GM23338 (cell line): Measurements from ENCODE around the gene CCDC196. TPM values are rescaled to one million over a fixed set of nuclear protein-coding genes. Genes with fewer than 3 reads are reported as not detected.

Experiments
- ATAC-seq: fragments of 200-7000 bp; cut with Tn5 transposase; 3 replicates; pipeline ENCODE4 v1.9.1; 2020
- DNase-seq: peaks from one replicate; pipeline ENCODE4 v3.0.0-alpha.2; 2015; ENCODE audit warnings: low spot score
- H2AFZ ChIP-seq: fragments of 200-600 bp; sonication (generic); 2 replicates; pipeline ENCODE4 v1.8.0; 2016; ENCODE audit warnings: antibody characterized with exemption, mild to moderate bottlenecking, moderate library complexity
- H3F3A ChIP-seq: fragments of 200-600 bp; sonication (generic); replicated peaks from 2 replicates; pipeline ENCODE4 v1.8.0; 2017; ENCODE audit warnings: antibody characterized with exemption, mixed run types, low read depth
- H3K27ac ChIP-seq: fragments of 200-600 bp; sonication (generic); 2 replicates; pipeline ENCODE4 v1.6.1; 2016; ENCODE audit warnings: low read depth
- H3K27me3 ChIP-seq: fragments of 200-600 bp; sonication (generic); 2 replicates; pipeline ENCODE4 v1.8.0; 2016; ENCODE audit warnings: mild to moderate bottlenecking, mixed run types, moderate library complexity; ENCODE audit not compliant: insufficient read depth
- H3K36me3 ChIP-seq: fragments of 200-600 bp; sonication (generic); 2 replicates; pipeline ENCODE4 v1.8.0; 2016; ENCODE audit warnings: mild to moderate bottlenecking; ENCODE audit not compliant: insufficient read depth
- H3K4me1 ChIP-seq: fragments of 200-600 bp; sonication (generic); 2 replicates; pipeline ENCODE4 v1.8.0; 2016; ENCODE audit warnings: mild to moderate bottlenecking, moderate library complexity; ENCODE audit not compliant: insufficient read depth
- H3K4me2 ChIP-seq: fragments of 200-600 bp; sonication (generic); 2 replicates; pipeline ENCODE4 v1.7.1; 2017; ENCODE audit warnings: mixed run types
- H3K4me3 ChIP-seq: fragments of 200-600 bp; sonication (generic); 2 replicates; pipeline ENCODE4 v1.6.1; 2016; ENCODE audit warnings: mixed run types
- H3K79me2 ChIP-seq: fragments of 200-600 bp; sonication (generic); replicated peaks from 2 replicates; pipeline ENCODE4 v1.8.0; 2017; ENCODE audit warnings: mild to moderate bottlenecking; ENCODE audit not compliant: insufficient read depth
- H3K9me2 ChIP-seq: fragments of 200-600 bp; sonication (generic); 2 replicates; pipeline ENCODE4 v1.8.0; 2017; ENCODE audit not compliant: insufficient read depth
- H4K20me1 ChIP-seq: fragments of 200-600 bp; sonication (generic); replicated peaks from 2 replicates; pipeline ENCODE4 v1.8.0; 2017; ENCODE audit warnings: mild to moderate bottlenecking; ENCODE audit not compliant: insufficient read depth
- H3K27ac Mint-ChIP-seq: 2 replicates; pipeline ENCODE4 v1.8.0; 2020; ENCODE audit warnings: inconsistent platforms, mild to moderate bottlenecking, moderate library complexity, mixed read lengths
- H3K27me3 Mint-ChIP-seq: 3 replicates; pipeline ENCODE4 v1.8.0; 2022; ENCODE audit warnings: low read depth, mild to moderate bottlenecking, moderate library complexity, mixed read lengths, inconsistent platforms; ENCODE audit not compliant: insufficient read depth, poor library complexity
- H3K36me3 Mint-ChIP-seq: 3 replicates; pipeline ENCODE4 v1.8.0; 2021; ENCODE audit warnings: low read depth, mild to moderate bottlenecking, inconsistent platforms, moderate library complexity, mixed read lengths
- H3K4me1 Mint-ChIP-seq: 3 replicates; pipeline ENCODE4 v1.8.0; 2020; ENCODE audit warnings: mild to moderate bottlenecking, inconsistent platforms, mixed read lengths
- H3K4me3 Mint-ChIP-seq: 3 replicates; pipeline ENCODE4 v1.8.0; 2021; ENCODE audit warnings: moderate library complexity, mild to moderate bottlenecking, inconsistent platforms, mixed read lengths
- H3K9me3 Mint-ChIP-seq: 3 replicates; pipeline ENCODE4 v1.8.0; 2020; ENCODE audit warnings: moderate library complexity, mild to moderate bottlenecking, inconsistent platforms, mixed read lengths
- CREB1 ChIP-seq: fragments of 250-450 bp; sonication (Bioruptor Pico); IDR thresholded peaks from 2 replicates; pipeline ENCODE4 v1.5.0; 2020; ENCODE audit warnings: low read depth, mild to moderate bottlenecking, moderate library complexity
- EZH2phosphoT487 ChIP-seq: fragments of 200-600 bp; sonication (generic); IDR thresholded peaks from one replicate; pipeline ENCODE4 v1.8.1; 2018; ENCODE audit warnings: antibody characterized with exemption; ENCODE audit not compliant: unreplicated experiment
- NANOG ChIP-seq: IDR thresholded peaks from 2 replicates; pipeline ENCODE4 v1.6.1; 2016; ENCODE audit warnings: antibody characterized with exemption, borderline replicate concordance
- ZNF331 ChIP-seq: fragments of 250-450 bp; sonication (Bioruptor Pico); IDR thresholded peaks from 2 replicates; pipeline ENCODE4 v1.5.0; 2020; ENCODE audit warnings: low read depth, mild to moderate bottlenecking, moderate library complexity
- polyA plus RNA-seq: library from polyadenylated mRNA; unstranded; fragments of >200 nt; fragmentation: Nextera tagmentation; extraction: Ambion mirVana; gene quantifications from 2 replicates; pipeline ENCODE4 v1.2.1, GENCODE V29; 2016
- total RNA-seq: library from RNA; depleted of rRNA; stranded (reverse); fragments of >200 nt; shearing (Covaris generic); gene quantifications from 2 replicates; pipeline ENCODE4 v1.2.3, GENCODE V29; 2014
- TF ChIP-seq, protein P1 (sequence below), 2 experiments: fragments of 200-600 bp in 1 of 2; sonication (generic) in 1 of 2; conservative IDR thresholded peaks; 2 replicates each; pipeline versions ENCODE4 v1.5.1 to v1.6.1; 2016 to 2017; ENCODE audit warnings: antibody characterized with exemption in 2 of 2, low read depth in 2 of 2, mild to moderate bottlenecking in 2 of 2, moderate library complexity in 1 of 2
- TF ChIP-seq, protein P2 (sequence below): IDR thresholded peaks from one replicate; pipeline ENCODE4 v1.6.1; 2018; ENCODE audit warnings: antibody characterized with exemption; ENCODE audit not compliant: unreplicated experiment

CCDC196 gene
- total and polyA plus RNA-seq, 2 experiments from 2014 or later: 0.27 TPM; not detected in 1

DNA sequence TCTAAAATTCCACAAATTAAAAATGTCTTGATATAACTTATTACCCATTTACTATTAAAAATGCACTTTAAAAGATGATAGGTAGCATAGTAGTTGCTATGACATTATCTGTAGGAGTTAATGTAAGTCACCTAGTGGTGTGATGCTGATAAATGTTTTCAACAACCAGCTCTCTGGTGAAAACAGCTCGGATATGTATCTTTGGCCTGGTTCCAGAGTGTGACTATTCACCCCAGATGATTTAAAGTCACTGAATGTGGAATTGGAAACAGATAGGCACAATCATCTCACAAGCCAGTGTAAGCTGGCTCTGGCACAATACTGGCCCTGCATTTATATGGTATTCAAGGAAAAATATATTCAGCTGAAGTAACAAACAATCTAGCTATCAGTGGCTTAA, 9.2 kb upstream of the CCDC196 start:
- Histone ChIP-seq H3K27ac (no peak overlapping the region), H3K79me2 (no peaks in the 10 kb centered on the region), H3K36me3 (no peaks in the 10 kb centered on the region; the same call in 1 of the 2 replicates), H3K9me2 (peaks cover 6% of the 10 kb centered on the region; the same call in 1 of the 2 replicates), H3K4me2 (no peak overlapping the region), H4K20me1 (no peaks in the 10 kb centered on the region), H3K4me3 (no peak overlapping the region), H3K4me1 (no peaks in the 10 kb centered on the region), H2AFZ (no peak overlapping the region), H3F3A (no peaks in the 10 kb centered on the region), H3K27me3 (no peaks in the 10 kb centered on the region)
- peaks cover 21% of the 10 kb centered on the region for H3K9me3 Mint-ChIP-seq
- no peak for ATAC-seq
- H3K4me3 Mint-ChIP-seq: no peak overlapping the region
- H3K36me3 Mint-ChIP-seq: peaks cover 11% of the 10 kb centered on the region
- H3K27me3 Mint-ChIP-seq: peaks cover 3% of the 10 kb centered on the region
- no peak for TF ChIP-seq ZNF331 (CRISPR knock-in tag)
- TF ChIP-seq EZH2phosphoT487: no peak
- no peak for TF ChIP-seq NANOG
- TF ChIP-seq, protein P1, sequence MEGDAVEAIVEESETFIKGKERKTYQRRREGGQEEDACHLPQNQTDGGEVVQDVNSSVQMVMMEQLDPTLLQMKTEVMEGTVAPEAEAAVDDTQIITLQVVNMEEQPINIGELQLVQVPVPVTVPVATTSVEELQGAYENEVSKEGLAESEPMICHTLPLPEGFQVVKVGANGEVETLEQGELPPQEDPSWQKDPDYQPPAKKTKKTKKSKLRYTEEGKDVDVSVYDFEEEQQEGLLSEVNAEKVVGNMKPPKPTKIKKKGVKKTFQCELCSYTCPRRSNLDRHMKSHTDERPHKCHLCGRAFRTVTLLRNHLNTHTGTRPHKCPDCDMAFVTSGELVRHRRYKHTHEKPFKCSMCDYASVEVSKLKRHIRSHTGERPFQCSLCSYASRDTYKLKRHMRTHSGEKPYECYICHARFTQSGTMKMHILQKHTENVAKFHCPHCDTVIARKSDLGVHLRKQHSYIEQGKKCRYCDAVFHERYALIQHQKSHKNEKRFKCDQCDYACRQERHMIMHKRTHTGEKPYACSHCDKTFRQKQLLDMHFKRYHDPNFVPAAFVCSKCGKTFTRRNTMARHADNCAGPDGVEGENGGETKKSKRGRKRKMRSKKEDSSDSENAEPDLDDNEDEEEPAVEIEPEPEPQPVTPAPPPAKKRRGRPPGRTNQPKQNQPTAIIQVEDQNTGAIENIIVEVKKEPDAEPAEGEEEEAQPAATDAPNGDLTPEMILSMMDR (conservative IDR thresholded peaks at IDR 0.05; ENCODE audit: low read depth in 2 of 2): no peak
- TF ChIP-seq CREB1 (CRISPR knock-in tag): no peak
- DNase-seq: no peak
- H3K27ac Mint-ChIP-seq: no peak overlapping the region
- no peaks in the 10 kb centered on the region for H3K4me1 Mint-ChIP-seq

DNA sequence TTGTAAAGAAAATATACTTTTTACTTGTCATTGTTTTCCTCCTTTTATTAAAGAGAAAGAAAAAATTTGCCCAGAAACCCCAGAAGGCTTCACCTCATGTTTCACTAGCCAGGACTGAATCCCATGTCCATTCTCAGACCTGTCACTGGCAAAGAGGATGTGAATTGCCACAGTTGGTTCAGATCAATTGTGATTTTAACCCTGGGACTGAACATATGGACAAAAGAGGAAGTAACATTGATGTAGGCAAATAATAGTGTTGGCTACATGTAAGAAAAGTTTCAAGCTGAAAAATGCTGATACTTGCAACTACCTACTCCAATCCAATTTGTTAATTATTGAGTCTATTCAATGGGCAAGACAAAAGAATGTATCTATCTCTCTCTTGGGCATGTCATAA, 8.6 kb upstream of the CCDC196 start:
- H3K79me2 ChIP-seq: no peaks in the 10 kb centered on the region
- H3K27me3 Mint-ChIP-seq: peaks cover 3% of the 10 kb centered on the region
- H3K4me1 ChIP-seq: no peaks in the 10 kb centered on the region
- H3K27ac ChIP-seq: no peak overlapping the region
- peaks cover 15% of the 10 kb centered on the region; the same call in 2 of the 3 replicates for H3K9me3 Mint-ChIP-seq
- H3K36me3 ChIP-seq: no peaks in the 10 kb centered on the region
- H4K20me1 ChIP-seq: no peaks in the 10 kb centered on the region
- no peak overlapping the region for H3K4me2 ChIP-seq
- no peak for ATAC-seq
- no peak for DNase-seq
- peaks cover 6% of the 10 kb centered on the region; the same call in 1 of the 2 replicates for H3K9me2 ChIP-seq
- H3K4me3 ChIP-seq: no peak overlapping the region
- no peaks in the 10 kb centered on the region for H3K4me1 Mint-ChIP-seq
- no peaks in the 10 kb centered on the region for H3K27me3 ChIP-seq
- no peak overlapping the region for H3K27ac Mint-ChIP-seq
- H2AFZ ChIP-seq: no peak overlapping the region
- TF ChIP-seq ZNF331 (CRISPR knock-in tag): no peak
- TF ChIP-seq, protein P2, sequence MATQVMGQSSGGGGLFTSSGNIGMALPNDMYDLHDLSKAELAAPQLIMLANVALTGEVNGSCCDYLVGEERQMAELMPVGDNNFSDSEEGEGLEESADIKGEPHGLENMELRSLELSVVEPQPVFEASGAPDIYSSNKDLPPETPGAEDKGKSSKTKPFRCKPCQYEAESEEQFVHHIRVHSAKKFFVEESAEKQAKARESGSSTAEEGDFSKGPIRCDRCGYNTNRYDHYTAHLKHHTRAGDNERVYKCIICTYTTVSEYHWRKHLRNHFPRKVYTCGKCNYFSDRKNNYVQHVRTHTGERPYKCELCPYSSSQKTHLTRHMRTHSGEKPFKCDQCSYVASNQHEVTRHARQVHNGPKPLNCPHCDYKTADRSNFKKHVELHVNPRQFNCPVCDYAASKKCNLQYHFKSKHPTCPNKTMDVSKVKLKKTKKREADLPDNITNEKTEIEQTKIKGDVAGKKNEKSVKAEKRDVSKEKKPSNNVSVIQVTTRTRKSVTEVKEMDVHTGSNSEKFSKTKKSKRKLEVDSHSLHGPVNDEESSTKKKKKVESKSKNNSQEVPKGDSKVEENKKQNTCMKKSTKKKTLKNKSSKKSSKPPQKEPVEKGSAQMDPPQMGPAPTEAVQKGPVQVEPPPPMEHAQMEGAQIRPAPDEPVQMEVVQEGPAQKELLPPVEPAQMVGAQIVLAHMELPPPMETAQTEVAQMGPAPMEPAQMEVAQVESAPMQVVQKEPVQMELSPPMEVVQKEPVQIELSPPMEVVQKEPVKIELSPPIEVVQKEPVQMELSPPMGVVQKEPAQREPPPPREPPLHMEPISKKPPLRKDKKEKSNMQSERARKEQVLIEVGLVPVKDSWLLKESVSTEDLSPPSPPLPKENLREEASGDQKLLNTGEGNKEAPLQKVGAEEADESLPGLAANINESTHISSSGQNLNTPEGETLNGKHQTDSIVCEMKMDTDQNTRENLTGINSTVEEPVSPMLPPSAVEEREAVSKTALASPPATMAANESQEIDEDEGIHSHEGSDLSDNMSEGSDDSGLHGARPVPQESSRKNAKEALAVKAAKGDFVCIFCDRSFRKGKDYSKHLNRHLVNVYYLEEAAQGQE: no peak
- H3F3A ChIP-seq: no peaks in the 10 kb centered on the region
- H3K36me3 Mint-ChIP-seq: peaks cover 9% of the 10 kb centered on the region
- no peak overlapping the region for H3K4me3 Mint-ChIP-seq
